ENCODE data around the gene FGD3. TPM values are rescaled to one million over a fixed set of nuclear protein-coding genes. Genes with fewer than 3 reads are reported as not detected.

The FGD3 gene
- total RNA-seq, 1 experiment from 2014 or later = not detected

DNA sequence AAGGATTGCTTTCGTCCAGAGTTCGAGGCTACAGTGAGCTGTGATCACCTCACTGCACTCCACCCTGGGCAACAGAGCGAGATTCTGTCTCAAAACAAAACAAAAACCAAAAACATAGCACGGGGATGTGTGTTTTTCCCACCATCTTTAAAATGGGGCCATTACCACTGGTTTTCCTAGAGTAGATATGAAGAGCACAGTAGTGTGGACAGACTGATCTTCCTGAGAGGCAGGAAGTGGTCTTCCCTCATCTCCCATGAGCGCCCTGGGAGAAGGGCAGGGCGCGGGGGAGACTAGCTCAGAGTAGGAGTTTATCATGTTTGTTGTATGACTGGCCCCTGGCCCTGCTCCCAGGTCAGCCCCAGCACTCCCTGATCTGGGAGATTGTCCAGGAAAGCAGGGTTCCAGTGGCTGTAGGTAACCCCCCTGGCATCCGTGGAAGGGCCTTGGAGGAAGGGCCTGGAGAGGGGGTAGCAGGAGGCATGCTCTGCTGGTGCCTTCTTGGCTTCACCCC lies 113.5 kb downstream of the FGD3 start:
- Mint-ChIP-seq H3K27me3 (ENCODE audit: insufficient read depth, unreplicated experiment) (no peaks in the 10 kb centered on the region), H3K4me1 (ENCODE audit: insufficient read depth, unreplicated experiment) (peaks cover 9% of the 10 kb centered on the region), H3K9me3 (ENCODE audit: unreplicated experiment) (no peaks in the 10 kb centered on the region), H3K36me3 (ENCODE audit: insufficient read depth, unreplicated experiment) (no peaks in the 10 kb centered on the region), H3K4me3 (ENCODE audit: unreplicated experiment) (no peak overlapping the region), H3K27ac (ENCODE audit: low read depth, unreplicated experiment) (peak overlapping the region; percentile 47)
- DNase-seq (ENCODE audit: unreplicated experiment) = peak; percentile 40
- TF ChIP-seq, protein P1, sequence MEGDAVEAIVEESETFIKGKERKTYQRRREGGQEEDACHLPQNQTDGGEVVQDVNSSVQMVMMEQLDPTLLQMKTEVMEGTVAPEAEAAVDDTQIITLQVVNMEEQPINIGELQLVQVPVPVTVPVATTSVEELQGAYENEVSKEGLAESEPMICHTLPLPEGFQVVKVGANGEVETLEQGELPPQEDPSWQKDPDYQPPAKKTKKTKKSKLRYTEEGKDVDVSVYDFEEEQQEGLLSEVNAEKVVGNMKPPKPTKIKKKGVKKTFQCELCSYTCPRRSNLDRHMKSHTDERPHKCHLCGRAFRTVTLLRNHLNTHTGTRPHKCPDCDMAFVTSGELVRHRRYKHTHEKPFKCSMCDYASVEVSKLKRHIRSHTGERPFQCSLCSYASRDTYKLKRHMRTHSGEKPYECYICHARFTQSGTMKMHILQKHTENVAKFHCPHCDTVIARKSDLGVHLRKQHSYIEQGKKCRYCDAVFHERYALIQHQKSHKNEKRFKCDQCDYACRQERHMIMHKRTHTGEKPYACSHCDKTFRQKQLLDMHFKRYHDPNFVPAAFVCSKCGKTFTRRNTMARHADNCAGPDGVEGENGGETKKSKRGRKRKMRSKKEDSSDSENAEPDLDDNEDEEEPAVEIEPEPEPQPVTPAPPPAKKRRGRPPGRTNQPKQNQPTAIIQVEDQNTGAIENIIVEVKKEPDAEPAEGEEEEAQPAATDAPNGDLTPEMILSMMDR (IDR thresholded peaks at IDR 0.05; ENCODE audit: unreplicated experiment) = no peak
- no TSS peak for BruUV-seq (replicated peaks)
- ChIA-PET CTCF (interaction anchor here (0.7 kb wide), 1 partner anchor 14 kb away, joined by 4 read pairs; no protein-coding TSS in a partner anchor), POLR2A (no interaction called here)
- intact Hi-C loops (cut with micrococcal nuclease) = no loop called here

DNA sequence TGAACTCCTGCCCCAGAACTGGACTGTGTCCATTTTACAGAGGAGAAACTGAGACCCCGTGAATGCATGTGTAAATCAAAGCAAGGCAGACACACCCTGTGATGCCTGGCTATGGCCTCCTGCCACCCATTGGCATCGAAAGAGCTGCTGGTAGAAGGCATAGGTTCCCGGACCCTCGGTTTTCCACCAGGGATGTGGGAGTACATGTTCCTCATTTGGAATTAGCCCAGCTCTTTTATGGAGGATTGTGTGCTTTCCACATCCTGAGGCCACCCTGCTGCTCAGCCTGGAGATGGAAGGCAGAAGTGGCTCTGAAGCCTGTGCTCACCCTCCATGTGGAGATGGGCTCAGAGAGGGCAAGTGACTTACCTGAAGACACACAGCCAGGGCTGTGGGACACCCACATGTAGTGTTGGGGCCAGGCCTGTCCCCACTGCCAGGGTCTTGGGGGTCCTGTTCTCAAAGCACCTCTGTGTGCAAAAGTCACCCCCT lies 114.0 kb downstream of the FGD3 start:
- no peak for DNase-seq (ENCODE audit: unreplicated experiment)
- no TSS peak for BruUV-seq (replicated peaks)
- Mint-ChIP-seq H3K9me3 (ENCODE audit: unreplicated experiment) (no peaks in the 10 kb centered on the region), H3K27ac (ENCODE audit: low read depth, unreplicated experiment) (peak overlapping the region; percentile 47), H3K4me1 (ENCODE audit: insufficient read depth, unreplicated experiment) (peaks cover 9% of the 10 kb centered on the region), H3K4me3 (ENCODE audit: unreplicated experiment) (no peak overlapping the region), H3K36me3 (ENCODE audit: insufficient read depth, unreplicated experiment) (no peaks in the 10 kb centered on the region), H3K27me3 (ENCODE audit: insufficient read depth, unreplicated experiment) (no peaks in the 10 kb centered on the region)
- CTCF ChIA-PET = no interaction called here
- TF ChIP-seq, protein P1 (IDR thresholded peaks at IDR 0.05; ENCODE audit: unreplicated experiment) = no peak
- intact Hi-C loops (cut with micrococcal nuclease) = no loop called here
- POLR2A ChIA-PET = no interaction called here

DNA sequence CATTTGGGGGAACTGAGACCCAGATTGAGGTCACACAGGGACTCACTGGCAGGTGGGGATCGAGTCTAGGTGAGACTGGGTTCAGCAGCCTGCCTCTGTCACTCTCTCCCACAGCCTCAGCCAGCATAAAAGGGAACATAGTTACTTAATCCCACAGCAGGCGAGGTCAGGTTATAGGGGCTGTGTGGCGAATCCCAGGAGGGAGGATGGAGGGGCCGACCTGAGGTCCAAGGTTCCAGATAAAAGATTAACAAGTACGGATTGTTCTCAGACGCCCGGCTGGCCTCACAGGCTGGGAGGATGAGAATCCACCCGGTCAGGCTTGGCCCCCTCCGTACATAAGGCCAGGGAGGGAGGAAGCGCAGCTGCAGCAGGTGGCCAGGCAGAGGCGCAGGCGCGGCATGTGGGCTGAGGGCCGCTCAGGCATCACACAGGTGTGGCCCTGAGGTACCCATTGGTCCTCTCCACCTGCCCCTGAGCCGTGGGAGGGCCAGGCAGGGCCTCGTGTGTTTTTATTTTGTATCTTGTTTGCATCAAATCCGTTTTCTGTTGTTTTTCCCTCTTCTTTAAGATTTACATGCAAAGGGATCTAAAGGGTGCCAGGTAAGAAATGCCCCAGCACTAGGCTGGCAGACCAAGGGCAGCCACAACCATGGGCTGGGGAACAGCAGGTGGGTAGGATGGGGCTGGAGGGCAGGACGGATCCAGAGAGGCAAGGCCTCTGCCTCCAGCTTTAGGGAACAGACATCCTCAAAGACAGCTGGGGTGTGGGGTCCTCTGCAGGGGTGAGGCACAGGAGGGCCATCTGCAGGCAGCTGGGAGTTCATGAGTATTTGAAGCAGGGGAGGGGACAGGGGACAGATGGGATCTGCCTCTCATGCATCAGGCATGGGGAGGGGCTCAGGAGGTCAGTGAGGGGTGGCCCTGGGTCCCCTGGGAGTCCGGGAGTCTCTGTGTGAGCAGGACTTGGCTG lies 114.8 kb downstream of the FGD3 start:
- Mint-ChIP-seq H3K4me3 (ENCODE audit: unreplicated experiment) (no peak overlapping the region), H3K27me3 (ENCODE audit: insufficient read depth, unreplicated experiment) (no peaks in the 10 kb centered on the region), H3K27ac (ENCODE audit: low read depth, unreplicated experiment) (no peak overlapping the region), H3K36me3 (ENCODE audit: insufficient read depth, unreplicated experiment) (no peaks in the 10 kb centered on the region), H3K4me1 (ENCODE audit: insufficient read depth, unreplicated experiment) (peaks cover 9% of the 10 kb centered on the region), H3K9me3 (ENCODE audit: unreplicated experiment) (no peaks in the 10 kb centered on the region)
- intact Hi-C loops (cut with micrococcal nuclease) = no loop called here
- no TSS peak for BruUV-seq (replicated peaks)
- CTCF ChIA-PET = interaction anchor here (0.6 kb wide), 1 partner anchor 761 kb away, joined by 3 read pairs; no protein-coding TSS in a partner anchor
- POLR2A ChIA-PET = no interaction called here
- no peak for DNase-seq (ENCODE audit: unreplicated experiment)
- TF ChIP-seq, protein P1 (IDR thresholded peaks at IDR 0.05; ENCODE audit: unreplicated experiment) = no peak

DNA sequence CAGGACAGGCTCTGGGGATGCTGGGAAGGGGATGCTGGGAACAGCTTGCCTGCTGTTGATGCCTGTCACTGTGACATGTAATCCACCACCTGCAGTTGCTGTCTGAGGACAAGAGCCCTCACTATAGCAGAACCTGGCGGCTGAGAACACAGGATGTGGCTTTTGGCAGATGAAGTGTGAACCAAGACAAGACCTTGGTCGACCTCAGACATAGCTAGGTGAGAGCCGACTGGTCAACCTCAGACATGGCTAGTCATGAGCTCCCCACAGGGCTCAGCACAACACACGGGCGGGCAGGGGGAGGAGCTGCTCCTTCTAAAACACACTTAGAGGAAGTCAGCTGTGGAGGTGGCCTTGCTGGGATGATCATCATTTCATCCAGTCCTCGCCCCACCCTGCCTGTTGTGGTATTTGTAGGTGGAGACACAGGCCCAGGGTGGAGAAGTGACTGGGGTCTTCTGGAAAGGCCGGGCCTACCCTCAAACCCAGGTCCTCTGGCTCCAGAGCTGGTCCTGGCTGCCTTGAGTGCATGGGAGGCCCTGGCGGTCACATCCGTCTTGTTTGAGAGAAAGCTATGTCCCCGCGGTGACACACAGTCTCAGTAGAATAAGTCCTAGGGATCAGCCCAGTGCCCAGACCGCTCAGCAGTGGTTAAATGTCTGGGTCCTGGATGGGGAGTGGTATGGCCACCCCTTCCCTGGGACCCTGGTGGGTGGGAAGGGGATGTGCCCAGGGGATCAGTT lies 117.2 kb downstream of the FGD3 start:
- CTCF ChIA-PET = interaction anchor here (1.5 kb wide), 1 partner anchor 45 kb away, joined by 6 read pairs; no protein-coding TSS in a partner anchor
- no peaks in the 10 kb centered on the region for H3K27me3 Mint-ChIP-seq (ENCODE audit: insufficient read depth, unreplicated experiment)
- H3K36me3 Mint-ChIP-seq (ENCODE audit: insufficient read depth, unreplicated experiment) = no peaks in the 10 kb centered on the region
- no peak overlapping the region for H3K4me3 Mint-ChIP-seq (ENCODE audit: unreplicated experiment)
- TF ChIP-seq, protein P1 (IDR thresholded peaks at IDR 0.05; ENCODE audit: unreplicated experiment) = no peak
- no peaks in the 10 kb centered on the region for H3K9me3 Mint-ChIP-seq (ENCODE audit: unreplicated experiment)
- no TSS peak for BruUV-seq (replicated peaks)
- DNase-seq (ENCODE audit: unreplicated experiment) = no peak
- POLR2A ChIA-PET = no interaction called here
- H3K4me1 Mint-ChIP-seq (ENCODE audit: insufficient read depth, unreplicated experiment) = peaks cover 9% of the 10 kb centered on the region
- no peak overlapping the region for H3K27ac Mint-ChIP-seq (ENCODE audit: low read depth, unreplicated experiment)
- intact Hi-C loops (cut with micrococcal nuclease) = no loop called here

Data from MCF 10A (cell line).